KMS-11 (cell line): ENCODE data around the gene POU2AF3.

Experiments used
- H2AFZ ChIP-seq: fragments of 200-600 bp; sonication (generic); 2 replicates; pipeline ENCODE4 v1.6.1; 2016; ENCODE audit warnings: antibody characterized with exemption, mixed run types, low read depth
- H3K27ac ChIP-seq: fragments of 200-600 bp; sonication (generic); 2 replicates; pipeline ENCODE4 v1.6.1; 2016; ENCODE audit warnings: mild to moderate bottlenecking, mixed run types
- H3K27me3 ChIP-seq: fragments of 200-600 bp; sonication (generic); 2 replicates; pipeline ENCODE4 v1.6.1; 2017; ENCODE audit warnings: mild to moderate bottlenecking, low read depth, mixed run types, moderate library complexity; ENCODE audit not compliant: insufficient read depth
- H3K36me3 ChIP-seq: fragments of 200-600 bp; sonication (generic); 2 replicates; pipeline ENCODE4 v1.6.1; 2017; ENCODE audit warnings: mild to moderate bottlenecking, mixed run types; ENCODE audit not compliant: insufficient read depth
- H3K4me1 ChIP-seq: fragments of 200-600 bp; sonication (generic); 2 replicates; pipeline ENCODE4 v1.6.1; 2016; ENCODE audit warnings: mild to moderate bottlenecking, low read depth, mixed run types; ENCODE audit not compliant: poor library complexity, severe bottlenecking
- H3K4me2 ChIP-seq: fragments of 200-600 bp; sonication (generic); 2 replicates; pipeline ENCODE4 v1.7.0; 2016; ENCODE audit warnings: mild to moderate bottlenecking, mixed run types
- H3K4me3 ChIP-seq: fragments of 200-600 bp; sonication (generic); IDR thresholded peaks from 2 replicates; pipeline ENCODE4 v1.6.1; 2017; ENCODE audit warnings: low read depth, low read length, mixed read lengths; ENCODE audit not compliant: insufficient read depth
- H3K79me2 ChIP-seq: fragments of 200-600 bp; sonication (generic); 2 replicates; pipeline ENCODE4 v1.6.1; 2016; ENCODE audit warnings: low read depth, mixed run types; ENCODE audit not compliant: insufficient read depth
- H3K9ac ChIP-seq: fragments of 200-600 bp; sonication (generic); 2 replicates; pipeline ENCODE4 v1.6.1; 2016; ENCODE audit warnings: mild to moderate bottlenecking, mixed run types
- H4K20me1 ChIP-seq: fragments of 200-600 bp; sonication (generic); 2 replicates; pipeline ENCODE4 v1.6.1; 2016; ENCODE audit warnings: mild to moderate bottlenecking, mixed run types; ENCODE audit not compliant: insufficient read depth
- CTCF ChIP-seq: fragments of 200-600 bp; sonication (generic); conservative IDR thresholded peaks from 2 replicates; pipeline ENCODE4 v1.6.1; 2017; ENCODE audit warnings: low read depth, mild to moderate bottlenecking, antibody characterized with exemption, low read length, moderate library complexity, mixed read lengths

The POU2AF3 gene

GRCh38 chr11:111269146-111269868 lies 29.0 kb upstream of the POU2AF3 start:
- TF ChIP-seq CTCF, result no peak
- Histone ChIP-seq H3K4me1 (no peaks in the 10 kb centered on the region), H3K4me2 (no peak overlapping the region), H4K20me1 (no peaks in the 10 kb centered on the region), H3K27ac (no peak overlapping the region), H3K9ac (no peak overlapping the region), H2AFZ (no peak overlapping the region), H3K79me2 (no peaks in the 10 kb centered on the region), H3K36me3 (no peaks in the 10 kb centered on the region), H3K4me3 (no peak overlapping the region), H3K27me3 (no peaks in the 10 kb centered on the region)

- TF ChIP-seq CTCF, result no peak
- Histone ChIP-seq H3K79me2 (no peaks in the 10 kb centered on the region), H3K27me3 (no peaks in the 10 kb centered on the region), H3K9ac (no peak overlapping the region), H3K4me3 (no peak overlapping the region), H3K36me3 (no peaks in the 10 kb centered on the region), H4K20me1 (no peaks in the 10 kb centered on the region), H3K4me2 (no peak overlapping the region), H3K27ac (no peak overlapping the region), H3K4me1 (no peaks in the 10 kb centered on the region), H2AFZ (no peak overlapping the region)
These were observed 25.9 kb upstream of the POU2AF3 start for GRCh38 chr11:111272420-111272819.

- H3K27me3 ChIP-seq, result no peaks in the 10 kb centered on the region
- H3K4me1 ChIP-seq, result peaks cover 6% of the 10 kb centered on the region
- TF ChIP-seq CTCF, result no peak
- no peak overlapping the region for H3K27ac ChIP-seq
- no peak overlapping the region for H3K9ac ChIP-seq
- no peak overlapping the region; the same call in 1 of the 2 replicates for H2AFZ ChIP-seq
- H3K36me3 ChIP-seq, result no peaks in the 10 kb centered on the region
- H4K20me1 ChIP-seq, result no peaks in the 10 kb centered on the region
- no peaks in the 10 kb centered on the region for H3K79me2 ChIP-seq
- H3K4me3 ChIP-seq, result no peak overlapping the region
- no peak overlapping the region for H3K4me2 ChIP-seq
These were observed 15.7 kb upstream of the POU2AF3 start for GRCh38 chr11:111282562-111283075.

- Histone ChIP-seq H3K9ac (no peak overlapping the region), H3K36me3 (no peaks in the 10 kb centered on the region), H3K79me2 (no peaks in the 10 kb centered on the region), H2AFZ (no peak overlapping the region), H3K27ac (no peak overlapping the region), H3K4me2 (no peak overlapping the region), H3K4me3 (no peak overlapping the region), H4K20me1 (no peaks in the 10 kb centered on the region), H3K4me1 (peaks cover 6% of the 10 kb centered on the region), H3K27me3 (no peaks in the 10 kb centered on the region)
- TF ChIP-seq CTCF, result no peak
These were observed 14.3 kb upstream of the POU2AF3 start for GRCh38 chr11:111283945-111284481.
